ENCODE measurements around the gene TRAF3IP1. TPM values are rescaled to one million over a fixed set of nuclear protein-coding genes. Genes with fewer than 3 reads are reported as not detected.

The TRAF3IP1 gene
- total RNA-seq, 4 donors from 2014 or later = 8.5 to 20.8 (median 10.9) TPM

DNA sequence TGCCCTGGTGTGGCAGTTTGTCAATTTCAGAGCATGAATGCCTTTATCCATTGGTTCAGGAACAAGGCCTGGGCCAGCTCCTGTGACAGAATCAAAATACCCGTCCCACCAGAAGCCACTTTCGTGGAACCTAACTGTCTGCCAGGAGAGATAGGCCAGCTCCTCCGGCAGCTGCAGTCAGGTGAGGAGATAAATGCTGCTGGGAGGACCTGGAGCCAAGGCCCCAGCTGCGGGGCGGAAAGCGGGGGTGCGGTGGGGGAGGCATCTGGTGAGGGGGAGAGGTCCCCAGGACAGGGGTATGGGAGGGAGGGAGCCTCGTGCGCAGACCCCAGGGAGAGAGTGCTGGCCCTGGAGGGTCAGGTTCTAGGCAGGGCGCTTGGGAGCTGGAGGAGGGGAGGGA, 102.0 kb downstream of the TRAF3IP1 start:
- H3K9me3 ChIP-seq = no peaks in the 10 kb centered on the region
- H3K4me1 ChIP-seq = peaks cover 18 to 21% of the 10 kb centered on the region in 2 donors
- ATAC-seq (no peak), DNase-seq (no peak)
- H3K27ac ChIP-seq = no peak overlapping the region
- TF ChIP-seq, protein P1, sequence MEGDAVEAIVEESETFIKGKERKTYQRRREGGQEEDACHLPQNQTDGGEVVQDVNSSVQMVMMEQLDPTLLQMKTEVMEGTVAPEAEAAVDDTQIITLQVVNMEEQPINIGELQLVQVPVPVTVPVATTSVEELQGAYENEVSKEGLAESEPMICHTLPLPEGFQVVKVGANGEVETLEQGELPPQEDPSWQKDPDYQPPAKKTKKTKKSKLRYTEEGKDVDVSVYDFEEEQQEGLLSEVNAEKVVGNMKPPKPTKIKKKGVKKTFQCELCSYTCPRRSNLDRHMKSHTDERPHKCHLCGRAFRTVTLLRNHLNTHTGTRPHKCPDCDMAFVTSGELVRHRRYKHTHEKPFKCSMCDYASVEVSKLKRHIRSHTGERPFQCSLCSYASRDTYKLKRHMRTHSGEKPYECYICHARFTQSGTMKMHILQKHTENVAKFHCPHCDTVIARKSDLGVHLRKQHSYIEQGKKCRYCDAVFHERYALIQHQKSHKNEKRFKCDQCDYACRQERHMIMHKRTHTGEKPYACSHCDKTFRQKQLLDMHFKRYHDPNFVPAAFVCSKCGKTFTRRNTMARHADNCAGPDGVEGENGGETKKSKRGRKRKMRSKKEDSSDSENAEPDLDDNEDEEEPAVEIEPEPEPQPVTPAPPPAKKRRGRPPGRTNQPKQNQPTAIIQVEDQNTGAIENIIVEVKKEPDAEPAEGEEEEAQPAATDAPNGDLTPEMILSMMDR (IDR thresholded peaks at IDR 0.05 in 4 of 5, conservative IDR thresholded peaks at IDR 0.05 in 1 of 5) = no peak
- TF ChIP-seq POLR2A (IDR thresholded peaks at IDR 0.05) = no peak
- no peaks in the 10 kb centered on the region for H3K36me3 ChIP-seq
- H3K4me3 ChIP-seq = no peak overlapping the region
- intact Hi-C loops (cut with DNase I; ENCODE audit: low total_unique reads) (no loop called here), in situ Hi-C loops (cut with MboI; ENCODE audit: low sequenced_read_pairs in 4 of 4) (no loop called here)
- no peaks in the 10 kb centered on the region for H3K27me3 ChIP-seq

DNA sequence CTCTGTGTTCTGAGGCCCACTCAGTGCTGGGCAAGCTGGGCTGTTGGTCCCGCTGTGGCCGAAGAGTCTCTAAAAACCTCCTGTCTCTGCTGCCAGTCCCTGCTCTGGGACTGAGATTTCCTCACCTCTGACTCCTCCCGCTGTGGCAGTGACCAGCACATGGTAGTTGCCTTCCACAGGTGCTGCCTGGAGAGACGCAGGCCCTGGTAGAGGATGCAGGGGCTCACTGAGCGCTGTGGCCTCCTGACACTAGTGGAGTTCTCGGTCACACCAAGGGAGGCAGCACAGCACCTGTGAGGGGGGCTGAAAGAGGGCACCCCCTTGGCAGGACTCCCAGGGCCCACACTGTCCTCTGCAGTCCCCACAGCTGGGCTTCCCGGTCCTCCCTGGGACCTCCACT, 102.6 kb downstream of the TRAF3IP1 start:
- intact Hi-C loops (cut with DNase I; ENCODE audit: low total_unique reads) = no loop called here

DNA sequence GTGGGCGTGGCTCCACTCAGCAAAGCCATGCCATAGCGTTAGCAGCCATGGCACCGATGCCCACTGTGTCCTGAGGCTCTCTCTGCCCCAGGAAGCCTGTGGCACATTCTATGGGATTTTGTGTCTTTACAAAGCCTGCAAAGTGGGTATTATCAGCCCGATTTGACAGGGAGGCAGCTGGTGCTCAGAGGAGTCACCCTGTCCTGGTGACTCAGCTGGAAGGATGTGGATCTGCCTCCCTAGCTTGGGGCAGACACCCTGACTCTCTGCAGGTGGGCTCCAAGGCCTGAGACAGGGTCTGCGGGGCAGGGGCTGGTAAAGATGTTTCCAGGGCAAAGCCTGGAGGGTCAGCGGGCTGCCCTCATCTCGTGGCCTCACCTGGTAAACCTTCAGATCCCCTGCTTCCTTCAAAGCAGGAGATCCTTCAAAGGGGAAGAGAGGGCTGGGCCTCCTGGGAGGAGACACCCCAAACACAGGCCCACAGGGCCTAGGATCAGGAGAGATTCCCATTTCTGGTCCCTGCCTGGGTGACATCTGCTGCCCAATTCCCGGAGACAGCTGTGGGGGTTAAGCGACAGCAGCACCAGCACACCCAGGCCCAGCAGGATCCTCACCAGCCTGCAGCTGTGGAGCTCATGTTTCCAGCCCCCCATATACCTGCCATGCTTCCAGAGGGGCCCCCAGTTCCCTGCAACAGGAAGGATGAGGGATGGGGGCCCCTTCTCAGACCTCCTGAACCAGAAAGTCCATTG, 103.4 kb downstream of the TRAF3IP1 start:
- H3K27me3 ChIP-seq = no peaks in the 10 kb centered on the region
- H3K9me3 ChIP-seq = no peaks in the 10 kb centered on the region
- intact Hi-C loops (cut with DNase I; ENCODE audit: low total_unique reads) = no loop called here
- no peak for DNase-seq
- in situ Hi-C loops (cut with MboI; ENCODE audit: low sequenced_read_pairs in 4 of 4) = no loop called here
- no peak for ATAC-seq
- H3K36me3 ChIP-seq = no peaks in the 10 kb centered on the region
- TF ChIP-seq, protein P1 (IDR thresholded peaks at IDR 0.05 in 4 of 5, conservative IDR thresholded peaks at IDR 0.05 in 1 of 5) = no peak
- no peak for TF ChIP-seq POLR2A (IDR thresholded peaks at IDR 0.05)
- no peak overlapping the region for H3K27ac ChIP-seq
- no peak overlapping the region for H3K4me3 ChIP-seq
- peaks cover 18 to 25% of the 10 kb centered on the region in 2 donors for H3K4me1 ChIP-seq

More for the DNA sequence above, 102.6 kb downstream of the TRAF3IP1 start:
- H3K36me3 ChIP-seq = no peaks in the 10 kb centered on the region
- no peak for TF ChIP-seq POLR2A (IDR thresholded peaks at IDR 0.05)
- TF ChIP-seq, protein P1 (IDR thresholded peaks at IDR 0.05 in 4 of 5, conservative IDR thresholded peaks at IDR 0.05 in 1 of 5) = no peak
- H3K27ac ChIP-seq = no peak overlapping the region
- no peak overlapping the region for H3K4me3 ChIP-seq
- H3K4me1 ChIP-seq = peaks cover 22 to 28% of the 10 kb centered on the region in 2 donors
- in situ Hi-C loops (cut with MboI; ENCODE audit: low sequenced_read_pairs in 4 of 4) = no loop called here
- no peaks in the 10 kb centered on the region for H3K9me3 ChIP-seq
- no peak for ATAC-seq
- no peak for DNase-seq
- no peaks in the 10 kb centered on the region for H3K27me3 ChIP-seq

DNA sequence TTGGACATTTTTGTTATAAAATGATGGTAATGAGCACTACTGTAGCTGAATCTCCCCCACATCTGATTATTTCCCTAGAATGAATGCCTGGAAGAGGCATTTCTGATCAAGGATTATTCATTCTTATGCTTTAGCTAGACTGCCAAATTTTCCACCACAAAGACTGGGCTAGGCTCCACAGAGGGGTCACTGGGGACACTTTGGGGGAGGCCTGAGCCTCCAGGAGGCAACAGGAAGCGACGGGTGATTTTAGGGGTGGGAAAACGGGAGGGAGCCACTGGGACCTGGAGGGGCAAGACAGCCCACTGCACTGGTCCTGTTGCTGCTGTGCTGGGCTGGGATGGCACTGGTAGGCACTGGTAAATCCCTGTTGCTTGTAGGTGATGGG, 104.0 kb downstream of the TRAF3IP1 start:
- H3K27ac ChIP-seq = no peak overlapping the region
- no peaks in the 10 kb centered on the region for H3K9me3 ChIP-seq
- no peak overlapping the region for H3K4me3 ChIP-seq
- DNase-seq = no peak
- ATAC-seq = no peak
- H3K27me3 ChIP-seq = no peaks in the 10 kb centered on the region
- peaks cover 18 to 25% of the 10 kb centered on the region in 2 donors for H3K4me1 ChIP-seq
- TF ChIP-seq, protein P1 (IDR thresholded peaks at IDR 0.05 in 4 of 5, conservative IDR thresholded peaks at IDR 0.05 in 1 of 5) = no peak
- no peak for TF ChIP-seq POLR2A (IDR thresholded peaks at IDR 0.05)
- no peaks in the 10 kb centered on the region for H3K36me3 ChIP-seq
- intact Hi-C loops (cut with DNase I; ENCODE audit: low total_unique reads) = no loop called here
- in situ Hi-C loops (cut with MboI; ENCODE audit: low sequenced_read_pairs in 4 of 4) = no loop called here
